ENCODE data around the gene WEE2. TPM values are rescaled to one million over a fixed set of nuclear protein-coding genes. Genes with fewer than 3 reads are reported as not detected.

Gene WEE2
- total and polyA plus RNA-seq, 2 of the 13 experiments (the other 11 are each of a cell fraction or from before 2014, with no cell fraction given), result not detected

- peak; percentile 90 for TF ChIP-seq ZBED4 (CRISPR knock-in tag; IDR thresholded peaks at IDR 0.05; ENCODE audit: borderline replicate concordance)
- TF ChIP-seq ZNF496 (CRISPR knock-in tag; IDR thresholded peaks at IDR 0.05; ENCODE audit: insufficient replicate concordance), result no peak
- no peak for TF ChIP-seq SMARCC2 (IDR thresholded peaks at IDR 0.05)
- no peak for TF ChIP-seq U2AF2 (IDR thresholded peaks at IDR 0.05; ENCODE audit: low read depth, low read length)
- TF ChIP-seq ZNF234 (CRISPR knock-in tag; conservative IDR thresholded peaks at IDR 0.05), result peak; percentile 79; the same call in 1 of the 2 replicates
- TF ChIP-seq THAP9 (CRISPR knock-in tag; IDR thresholded peaks at IDR 0.05; ENCODE audit: borderline replicate concordance), result peak; percentile 97
Observed at GRCh38 chr7:141737836-141738591, 29.9 kb downstream of the WEE2 start, which contains the start of gene SSBP1 (continued).
